B cell (primary cell): ENCODE data around the gene FKBP10. TPM values are rescaled to one million over a fixed set of nuclear protein-coding genes. Genes with fewer than 3 reads are reported as not detected.

ENCODE experiments used
- ATAC-seq: fragments of 200-7000 bp; cut with Tn5 transposase; one replicate; pipeline ENCODE4 v1.10.0; 2021; ENCODE audit warnings: low read depth, mild to moderate bottlenecking, moderate number of reproducible peaks, moderate library complexity
- CTCF ChIA-PET: fragments of 350-600 bp; sonication (Branson Sonifier 250); formaldehyde crosslinking; loops from one replicate; lab custom pipeline; 2021; ENCODE audit warnings: antibody characterized with exemption, inconsistent platforms; lab: Charles Lee
- POLR2A ChIA-PET: fragments of 350-600 bp; sonication (Branson Sonifier 250); formaldehyde crosslinking; loops from one replicate; lab custom pipeline; 2021; ENCODE audit warnings: antibody characterized with exemption; lab: Charles Lee
- DNase-seq: peaks from one replicate; pipeline ENCODE4 v3.0.0; 2013
- H2AFZ ChIP-seq: 2 replicates; pipeline ENCODE4 v1.6.1; 2012; ENCODE audit warnings: mild to moderate bottlenecking, low read depth, low read length; ENCODE audit not compliant: insufficient read depth, poor library complexity, severe bottlenecking
- H3K27ac ChIP-seq, 2 donors: 1 replicate in 1 of 2; 2 replicates in 1 of 2; pipeline ENCODE4 v1.5.1; 2012 to 2013; ENCODE audit warnings: low read length in 2 of 2, mild to moderate bottlenecking in 2 of 2, moderate library complexity in 1 of 2
- H3K27me3 ChIP-seq, 4 experiments: fragments of 200-600 bp in 1 of 4; sonication (generic) in 1 of 4; replicated peaks in 1 of 4; 1 replicate in 2 of 4; 2 replicates in 2 of 4; pipeline versions ENCODE4 v1.6.1 to v1.7.0; 2013 to 2016; ENCODE audit warnings: low read length in 3 of 4, mild to moderate bottlenecking in 2 of 4, mixed read lengths in 1 of 4, moderate library complexity in 1 of 4; ENCODE audit not compliant: insufficient read depth in 4 of 4, control insufficient read depth in 3 of 4; ENCODE audit errors: control extremely low read depth in 1 of 4
- H3K36me3 ChIP-seq, 2 experiments: replicated peaks in 1 of 2; 1 replicate in 1 of 2; 2 replicates in 1 of 2; pipeline versions ENCODE4 v1.6.1 to v1.7.1; 2013; ENCODE audit warnings: low read length in 1 of 2; ENCODE audit not compliant: insufficient read depth in 2 of 2, control insufficient read depth in 1 of 2; ENCODE audit errors: control extremely low read depth in 1 of 2, extremely low read depth in 1 of 2
- H3K4me1 ChIP-seq, 2 donors: fragments of 200-600 bp in 1 of 2; sonication (generic) in 1 of 2; 1 replicate in 1 of 2; 2 replicates in 1 of 2; pipeline versions ENCODE4 v1.5.1 to v1.6.1; 2013 to 2017; ENCODE audit warnings: low read length in 2 of 2; ENCODE audit not compliant: control insufficient read depth in 2 of 2, insufficient read depth in 2 of 2
- H3K4me2 ChIP-seq: replicated peaks from 2 replicates; pipeline ENCODE3; 2012; ENCODE audit warnings: mild to moderate bottlenecking, low read depth, low read length; ENCODE audit not compliant: poor library complexity, severe bottlenecking
- H3K4me3 ChIP-seq, 5 experiments: fragments of 200-600 bp in 1 of 5; sonication (generic) in 1 of 5; 1 replicate in 3 of 5; 2 replicates in 2 of 5; pipeline versions ENCODE4 v1.5.1 to v1.7.0; 2011 to 2016; ENCODE audit warnings: low read length in 4 of 5, mild to moderate bottlenecking in 4 of 5, low read depth in 2 of 5, control low read depth in 1 of 5, moderate library complexity in 1 of 5; ENCODE audit not compliant: insufficient read depth in 1 of 5; ENCODE audit errors: control extremely low read depth in 1 of 5, extremely low read depth in 1 of 5
- H3K79me2 ChIP-seq: fragments of 200-600 bp; sonication (generic); one replicate; pipeline ENCODE4 v1.6.0; 2016; ENCODE audit warnings: low read length; ENCODE audit not compliant: control insufficient read depth, insufficient read depth
- H3K9ac ChIP-seq: fragments of 200-600 bp; sonication (generic); 2 replicates; pipeline ENCODE4 v1.6.1; 2017; ENCODE audit warnings: mild to moderate bottlenecking, low read length, moderate library complexity
- H3K9me3 ChIP-seq, 3 donors: one replicate each; pipeline versions ENCODE4 v1.6.1 to v1.7.1; 2013; ENCODE audit warnings: low read length in 2 of 3; ENCODE audit not compliant: control insufficient read depth in 2 of 3, insufficient read depth in 1 of 3; ENCODE audit errors: control extremely low read depth in 1 of 3
- H4K20me1 ChIP-seq: 2 replicates; pipeline ENCODE4 v1.6.0; 2012; ENCODE audit warnings: mild to moderate bottlenecking, low read length; ENCODE audit not compliant: insufficient read depth, control insufficient read depth, poor library complexity, severe bottlenecking
- H3K27ac Mint-ChIP-seq: one replicate; pipeline ENCODE4 v1.8.0; 2021; ENCODE audit warnings: mixed read lengths
- H3K27me3 Mint-ChIP-seq: one replicate; pipeline ENCODE4 v1.8.0; 2021; ENCODE audit warnings: mixed read lengths
- H3K4me1 Mint-ChIP-seq: one replicate; pipeline ENCODE4 v1.8.0; 2021; ENCODE audit warnings: mixed read lengths
- H3K4me3 Mint-ChIP-seq: one replicate; pipeline ENCODE4 v1.8.0; 2021; ENCODE audit warnings: mixed read lengths
- H3K9me3 Mint-ChIP-seq: one replicate; pipeline ENCODE4 v1.8.0; 2022; ENCODE audit warnings: mixed read lengths; ENCODE audit not compliant: insufficient read depth
- CTCF ChIP-seq: fragments of 200-600 bp; IDR thresholded peaks from one replicate; pipeline ENCODE4 v1.8.0; 2022; ENCODE audit warnings: antibody characterized with exemption, mild to moderate bottlenecking
- EZH2 ChIP-seq: IDR thresholded peaks from 2 replicates; pipeline ENCODE4 v1.6.1; 2012; ENCODE audit warnings: borderline replicate concordance, low read depth, mild to moderate bottlenecking, moderate library complexity, low read length; ENCODE audit not compliant: insufficient read depth, poor library complexity, severe bottlenecking
- WGBS: methylation state at CpG from one replicate; pipeline ENCODE4 v1.1.5; 2013; ENCODE audit warnings: missing lambda C conversion rate; ENCODE audit not compliant: insufficient coverage; 5-methylcytosine and 5-hydroxymethylcytosine counted together
- intact Hi-C: fragments of 100-400 bp; cut with micrococcal nuclease; formaldehyde crosslinking; loops from one replicate; pipeline ENCODE4 v1.10.0; 2022
- polyA plus RNA-seq: library from polyadenylated mRNA; depleted of rRNA; stranded (reverse); fragments of >200 nt; gene quantifications from 2 replicates; pipeline ENCODE4 v1.2.3, GENCODE V29; 2012
- total RNA-seq, 2 donors: library from RNA; stranded (reverse); fragments of 120-200 nt in 1 of 2; gene quantifications; 1 replicate in 1 of 2; 2 replicates in 1 of 2; pipeline versions ENCODE4 v1.2.3 to v1.2.4, GENCODE V29; 2013 to 2022

The FKBP10 gene
- total and polyA plus RNA-seq, 2 donors (not counting 1 experiment from before 2014, with no cell fraction given), result 0.21 to 0.34 TPM

GRCh38 chr17:41823580-41823979 lies 10.8 kb downstream of the FKBP10 start:
- no peaks in the 10 kb centered on the region for H4K20me1 ChIP-seq
- no peaks in the 10 kb centered on the region for H3K4me1 Mint-ChIP-seq
- H3K27ac ChIP-seq, result no peak overlapping the region
- H3K36me3 ChIP-seq, result peaks cover 0 to 19% of the 10 kb centered on the region in 2 experiments
- H3K27ac Mint-ChIP-seq, result no peak overlapping the region
- TF ChIP-seq CTCF (no peak), EZH2 (no peak)
- no peaks in the 10 kb centered on the region for H3K9me3 ChIP-seq
- no peaks in the 10 kb centered on the region for H3K4me1 ChIP-seq
- H2AFZ ChIP-seq, result no peak overlapping the region
- WGBS, result 95% methylated on average over 7 of the region's 7 CpGs
- H3K4me3 Mint-ChIP-seq, result no peak overlapping the region
- ChIA-PET CTCF (no interaction called here), POLR2A (no interaction called here)
- H3K4me3 ChIP-seq, result no peak overlapping the region
- H3K79me2 ChIP-seq, result no peaks in the 10 kb centered on the region
- no peaks in the 10 kb centered on the region for H3K27me3 Mint-ChIP-seq
- ATAC-seq (no peak), DNase-seq (no peak)
- H3K9me3 Mint-ChIP-seq, result no peaks in the 10 kb centered on the region
- no peak overlapping the region for H3K4me2 ChIP-seq
- no peak overlapping the region for H3K9ac ChIP-seq
- no peaks in the 10 kb centered on the region for H3K27me3 ChIP-seq
- intact Hi-C loops, result no loop called here

- no peak for ATAC-seq
- no peak for TF ChIP-seq EZH2
- no peak for TF ChIP-seq CTCF
- Histone ChIP-seq H3K4me2 (no peak overlapping the region), H3K36me3 (peaks cover 0 to 19% of the 10 kb centered on the region in 2 experiments), H3K9ac (no peak overlapping the region), H3K9me3 (no peaks in the 10 kb centered on the region), H4K20me1 (no peaks in the 10 kb centered on the region), H2AFZ (no peak overlapping the region), H3K4me1 (no peaks in the 10 kb centered on the region), H3K27ac (no peak overlapping the region), H3K79me2 (no peaks in the 10 kb centered on the region), H3K4me3 (no peak overlapping the region), H3K27me3 (no peaks in the 10 kb centered on the region)
- Mint-ChIP-seq H3K4me3 (no peak overlapping the region), H3K27ac (no peak overlapping the region), H3K27me3 (no peaks in the 10 kb centered on the region), H3K9me3 (no peaks in the 10 kb centered on the region), H3K4me1 (no peaks in the 10 kb centered on the region)
- WGBS, result 93% methylated on average over 4 of the region's 7 CpGs
- intact Hi-C loops, result no loop called here
- ChIA-PET POLR2A (no interaction called here), CTCF (no interaction called here)
- DNase-seq, result no peak
Observed at GRCh38 chr17:41824086-41824485, 11.3 kb downstream of the FKBP10 start.
